HG03457 (cell line): ENCODE results near the gene CGB3.

ENCODE experiments used
- ATAC-seq: cut with Tn5 transposase; IDR thresholded peaks from one replicate; pipeline ENCODE4 v1.9.1; 2021; ENCODE audit warnings: moderate number of reproducible peaks; ENCODE audit not compliant: unreplicated experiment

CGB3 gene

DNA sequence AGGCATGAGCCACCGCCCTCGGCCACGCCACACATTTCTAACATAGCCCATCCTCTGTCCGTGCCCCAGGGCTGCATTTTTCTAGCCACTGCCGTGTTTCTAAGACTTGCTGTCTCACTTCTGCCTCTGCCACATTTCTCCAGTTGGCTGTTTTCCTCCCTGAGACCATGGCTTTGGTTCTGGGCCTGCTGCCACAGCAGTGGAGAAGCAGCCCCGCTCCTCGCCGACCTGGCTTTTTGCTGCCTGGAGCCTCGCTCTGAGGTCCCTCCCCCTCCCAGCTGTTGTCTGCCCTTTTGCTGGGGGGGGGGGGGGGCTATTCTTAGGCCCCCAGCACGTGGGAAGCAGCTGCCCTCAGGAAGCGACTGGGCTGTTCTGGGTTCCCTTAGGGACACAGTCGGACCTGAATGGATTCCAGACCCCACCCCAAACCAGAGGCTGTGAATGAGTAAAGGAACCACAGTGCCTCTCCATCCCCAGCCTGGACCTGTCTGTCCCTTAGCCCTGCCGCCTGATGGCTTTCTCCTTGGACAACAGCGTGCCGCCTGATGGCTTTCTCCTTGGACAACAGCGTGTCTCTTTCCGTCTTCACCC, 34.3 kb downstream of the CGB3 start:
- ATAC-seq = no peak

DNA sequence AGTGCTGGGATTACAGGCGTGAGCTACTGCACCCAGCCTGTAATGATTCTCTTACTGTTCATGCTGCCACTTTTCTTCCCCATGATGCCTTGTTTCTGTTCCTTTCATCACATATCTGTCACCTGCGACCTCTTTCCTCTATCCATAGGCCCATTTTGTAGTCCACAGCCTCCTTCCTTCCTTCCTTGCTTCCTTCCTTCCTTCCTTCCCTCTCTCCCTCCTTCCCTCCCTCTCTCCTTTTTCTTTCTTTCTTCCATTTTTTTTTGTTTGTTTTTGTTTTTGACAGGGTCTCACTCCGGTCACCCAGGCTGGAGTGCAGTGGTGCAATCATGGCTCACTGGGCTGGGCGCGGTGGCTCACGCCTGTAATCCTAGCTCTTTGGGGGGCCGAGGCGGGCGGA, 35.3 kb downstream of the CGB3 start:
- ATAC-seq = no peak

DNA sequence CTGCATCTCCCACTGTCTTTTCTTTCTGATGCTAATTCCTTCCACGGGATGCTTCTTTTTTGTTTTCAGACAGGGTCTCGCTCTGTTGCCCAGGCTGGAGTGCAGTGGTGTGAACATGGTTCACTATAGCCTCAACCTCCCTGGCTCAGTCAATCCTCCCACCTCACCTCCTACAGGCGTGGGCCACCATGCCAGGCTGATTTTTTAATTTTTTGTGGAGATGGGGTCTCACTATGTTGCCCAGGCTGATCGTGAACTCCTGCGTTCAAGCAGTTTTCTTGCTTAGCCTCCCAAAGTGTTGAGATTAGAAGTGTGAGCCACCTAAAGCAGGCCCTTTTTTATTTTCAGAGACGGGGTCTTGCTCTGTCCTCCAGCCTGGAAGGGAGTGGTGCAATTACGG, 35.8 kb downstream of the CGB3 start:
- ATAC-seq = no peak

DNA sequence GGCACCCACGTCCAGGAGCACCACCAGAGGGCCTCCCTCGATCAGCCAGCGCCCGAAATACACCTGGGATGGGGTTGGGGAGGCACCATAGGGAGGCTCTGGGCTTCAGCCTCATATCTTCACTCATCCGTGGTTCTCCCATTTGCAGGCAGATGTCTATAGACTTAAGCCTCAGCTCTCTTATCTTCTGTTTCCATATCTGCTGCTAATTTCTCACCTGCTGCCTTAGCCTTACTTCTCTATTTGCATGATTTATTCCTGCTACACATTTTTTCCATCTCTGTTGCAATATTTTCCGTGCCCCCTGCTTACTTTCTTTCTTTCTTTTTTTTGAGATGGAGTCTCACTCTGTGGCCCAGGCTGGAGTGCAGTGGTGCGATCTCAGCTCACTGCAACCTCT, 36.8 kb downstream of the CGB3 start:
- ATAC-seq = no peak

DNA sequence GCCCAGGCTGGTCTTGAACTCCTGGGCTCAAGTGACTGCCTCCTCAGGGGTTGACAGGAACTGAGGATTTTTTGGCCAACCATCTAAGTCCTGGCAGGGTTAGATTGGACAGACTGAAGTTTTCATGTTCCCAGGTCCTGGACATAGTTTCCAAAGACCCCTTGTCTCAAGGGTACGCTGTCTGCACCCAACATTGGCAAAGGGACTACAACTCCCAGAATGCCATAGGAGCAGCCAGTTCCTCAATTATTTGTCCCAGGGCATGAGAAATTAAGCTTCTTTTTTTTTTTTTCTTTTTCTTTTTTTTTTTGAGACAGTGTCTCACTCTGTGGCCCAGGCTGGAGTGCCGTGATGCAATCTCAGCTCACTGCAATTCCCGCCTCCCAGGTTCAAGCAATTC, 37.9 kb downstream of the CGB3 start:
- ATAC-seq = no peak

DNA sequence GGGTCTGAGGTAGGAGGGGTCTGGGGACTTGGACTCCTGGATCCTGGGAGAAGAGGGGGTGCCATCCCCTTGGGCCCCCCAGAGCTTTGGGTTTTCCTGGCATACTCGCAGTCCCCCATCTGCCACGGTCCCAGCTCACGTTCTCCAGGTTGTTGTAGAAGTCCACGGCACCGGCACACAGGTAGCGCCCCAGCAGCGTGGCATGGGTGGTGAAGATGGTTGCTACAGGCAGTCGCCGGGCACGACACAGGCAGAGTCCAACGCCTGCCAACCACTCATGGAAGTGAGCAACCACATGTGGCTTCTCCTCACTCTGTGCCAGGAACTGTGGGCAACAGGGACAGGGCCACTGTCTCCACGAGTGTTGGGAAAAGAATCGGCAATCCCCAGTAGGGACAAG, 38.4 kb downstream of the CGB3 start:
- no peak for ATAC-seq

DNA sequence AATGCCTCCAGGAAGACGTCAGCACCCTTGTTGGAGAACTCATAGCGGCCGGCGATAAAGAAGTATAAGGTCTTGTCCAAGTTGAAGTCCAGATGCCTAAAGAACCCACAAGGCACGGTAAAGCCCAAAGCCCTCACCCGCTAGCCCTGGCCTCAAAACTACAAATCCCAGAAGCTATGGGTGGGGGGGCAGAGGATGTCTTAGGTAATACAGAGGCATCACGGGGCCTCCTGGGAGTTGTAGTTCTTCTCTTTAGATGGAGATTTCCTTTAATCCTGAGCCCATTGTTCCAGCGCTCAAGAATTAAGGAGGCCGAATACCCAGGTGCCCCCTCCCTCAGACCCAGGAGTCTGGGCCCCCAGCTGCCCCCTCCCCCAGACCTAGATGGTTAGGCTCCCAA, 41.9 kb downstream of the CGB3 start:
- ATAC-seq = no peak

DNA sequence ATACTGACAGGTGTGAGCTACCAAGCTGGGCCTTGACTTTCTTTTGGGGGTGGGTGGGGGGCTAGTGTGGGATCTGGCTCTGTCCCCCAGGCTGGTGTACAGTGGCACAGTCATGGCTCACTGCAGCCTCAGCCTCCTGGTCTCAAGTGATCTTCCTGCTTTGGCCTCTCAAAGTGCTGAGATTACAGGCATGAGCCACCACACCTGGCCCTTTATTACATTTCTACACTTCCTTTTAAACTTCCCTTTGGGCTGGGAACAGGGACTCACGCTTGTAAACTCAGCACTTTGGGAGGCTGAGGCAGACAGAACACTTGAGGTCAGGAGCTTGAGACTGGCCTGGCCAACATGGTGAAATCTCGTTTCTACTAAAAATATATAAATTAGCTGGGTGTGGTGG, 47.1 kb downstream of the CGB3 start:
- no peak for ATAC-seq

DNA sequence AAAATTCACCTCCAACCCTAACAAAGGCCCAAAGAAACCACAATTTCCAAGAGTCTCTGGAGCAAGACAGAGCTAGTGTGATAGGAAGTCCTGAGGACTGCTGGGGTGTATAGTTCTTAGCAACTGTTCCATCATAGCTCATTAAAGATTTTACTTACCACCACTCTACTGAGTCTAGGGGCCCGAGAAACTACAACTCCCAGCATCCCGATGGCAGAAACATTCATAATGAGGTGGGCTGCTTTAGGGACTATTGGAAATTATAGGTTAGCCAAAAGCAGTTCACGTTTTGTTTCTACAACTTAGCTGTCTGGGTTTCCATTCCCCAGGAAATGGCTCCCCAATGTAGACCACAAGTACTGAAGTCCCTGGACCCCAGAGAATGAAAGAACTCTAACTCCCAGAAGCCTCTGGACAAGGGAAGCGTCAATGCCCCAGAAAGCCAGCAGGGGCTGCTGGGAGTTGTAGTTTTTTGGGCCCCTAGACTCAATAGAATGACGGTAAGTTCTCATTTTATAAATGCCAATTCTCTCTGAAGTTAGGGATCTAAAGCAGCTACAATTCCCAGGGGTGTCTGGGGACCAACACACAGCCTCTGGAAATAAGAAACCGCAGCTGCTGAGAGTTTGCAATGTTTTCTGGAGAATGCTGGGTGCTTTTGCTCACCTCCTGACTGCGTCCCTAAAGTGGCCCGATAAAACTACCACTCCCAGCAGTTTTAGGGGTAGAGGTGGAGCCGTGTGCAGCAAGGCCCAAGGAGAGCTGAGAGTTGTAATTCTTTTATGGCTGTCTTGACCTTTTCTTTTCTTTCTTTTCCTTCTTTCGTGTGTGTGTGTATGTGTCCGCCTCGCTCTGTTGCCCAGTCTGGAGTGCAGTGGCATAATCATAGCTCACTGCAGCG, 47.9 kb downstream of the CGB3 start:
- ATAC-seq = no peak
